SK-N-SH treated with all-trans-retinoic acid at 6 μM for 48 hours (cell line): ENCODE data around the gene STAMBPL1.

Experiments
- ARNTL ChIP-seq: fragments of 450-650 bp; formaldehyde crosslinking; IDR thresholded peaks from 2 replicates; pipeline ENCODE4 v1.5.0; 2020; ENCODE audit warnings: low read depth, mild to moderate bottlenecking, moderate library complexity, borderline replicate concordance
- BACH2 ChIP-seq: fragments of 250-450 bp; sonication (Bioruptor Pico); IDR thresholded peaks from 2 replicates; pipeline ENCODE4 v1.9.0; 2021; ENCODE audit warnings: mild to moderate bottlenecking, borderline replicate concordance
- CSDC2 ChIP-seq: fragments of 250-450 bp; sonication (Bioruptor Pico); IDR thresholded peaks from 2 replicates; pipeline ENCODE4 v1.5.0; 2020; ENCODE audit warnings: mild to moderate bottlenecking, moderate library complexity
- ESRRG ChIP-seq: fragments of 250-450 bp; sonication (Bioruptor Pico); IDR thresholded peaks from 2 replicates; pipeline ENCODE4 v1.6.1; 2021; ENCODE audit warnings: mild to moderate bottlenecking
- ISL1 ChIP-seq: fragments of 250-450 bp; sonication (Bioruptor Pico); IDR thresholded peaks from 2 replicates; pipeline ENCODE4 v2.1.2; 2022; ENCODE audit warnings: mild to moderate bottlenecking, moderate library complexity
- OSR1 ChIP-seq: fragments of 250-450 bp; sonication (Bioruptor Pico); IDR thresholded peaks from 2 replicates; pipeline ENCODE4 v1.8.0; 2022; ENCODE audit warnings: moderate library complexity, mild to moderate bottlenecking, inconsistent platforms
- PPARA ChIP-seq: fragments of 250-450 bp; sonication (Bioruptor Pico); IDR thresholded peaks from 2 replicates; pipeline ENCODE4 v1.5.0; 2020; ENCODE audit warnings: mild to moderate bottlenecking, borderline replicate concordance
- TOX ChIP-seq: fragments of 250-450 bp; sonication (Bioruptor Pico); IDR thresholded peaks from 2 replicates; pipeline ENCODE4 v1.8.0; 2021; ENCODE audit warnings: mild to moderate bottlenecking, moderate library complexity, borderline replicate concordance
- TSHZ2 ChIP-seq: fragments of 250-450 bp; sonication (Bioruptor Pico); IDR thresholded peaks from 2 replicates; pipeline ENCODE4 v1.5.0; 2020; ENCODE audit warnings: mild to moderate bottlenecking, moderate library complexity
- ZFP30 ChIP-seq: fragments of 450-650 bp; formaldehyde crosslinking; IDR thresholded peaks from 2 replicates; pipeline ENCODE4 v1.5.0; 2022; ENCODE audit warnings: mild to moderate bottlenecking, moderate library complexity
- ZNF70 ChIP-seq: fragments of 450-650 bp; formaldehyde crosslinking; IDR thresholded peaks from 2 replicates; pipeline ENCODE4 v1.5.0; 2020; ENCODE audit warnings: mild to moderate bottlenecking, moderate library complexity
- TF ChIP-seq, protein P1 (sequence below): fragments of 250-450 bp; sonication (Bioruptor Pico); IDR thresholded peaks from 2 replicates; pipeline ENCODE4 v1.8.0; 2020; ENCODE audit warnings: mild to moderate bottlenecking, moderate library complexity, borderline replicate concordance
- TF ChIP-seq, protein P2 (sequence below): fragments of 250-450 bp; sonication (Bioruptor Pico); IDR thresholded peaks from 2 replicates; pipeline ENCODE4 v1.5.1; 2021; ENCODE audit warnings: mild to moderate bottlenecking, moderate library complexity

GRCh38 chr10:88934900-88935672 lies 55.0 kb downstream of the STAMBPL1 start:
- no peak for TF ChIP-seq ZFP30 (CRISPR knock-in tag)
- no peak for TF ChIP-seq OSR1
- TF ChIP-seq, protein P1, sequence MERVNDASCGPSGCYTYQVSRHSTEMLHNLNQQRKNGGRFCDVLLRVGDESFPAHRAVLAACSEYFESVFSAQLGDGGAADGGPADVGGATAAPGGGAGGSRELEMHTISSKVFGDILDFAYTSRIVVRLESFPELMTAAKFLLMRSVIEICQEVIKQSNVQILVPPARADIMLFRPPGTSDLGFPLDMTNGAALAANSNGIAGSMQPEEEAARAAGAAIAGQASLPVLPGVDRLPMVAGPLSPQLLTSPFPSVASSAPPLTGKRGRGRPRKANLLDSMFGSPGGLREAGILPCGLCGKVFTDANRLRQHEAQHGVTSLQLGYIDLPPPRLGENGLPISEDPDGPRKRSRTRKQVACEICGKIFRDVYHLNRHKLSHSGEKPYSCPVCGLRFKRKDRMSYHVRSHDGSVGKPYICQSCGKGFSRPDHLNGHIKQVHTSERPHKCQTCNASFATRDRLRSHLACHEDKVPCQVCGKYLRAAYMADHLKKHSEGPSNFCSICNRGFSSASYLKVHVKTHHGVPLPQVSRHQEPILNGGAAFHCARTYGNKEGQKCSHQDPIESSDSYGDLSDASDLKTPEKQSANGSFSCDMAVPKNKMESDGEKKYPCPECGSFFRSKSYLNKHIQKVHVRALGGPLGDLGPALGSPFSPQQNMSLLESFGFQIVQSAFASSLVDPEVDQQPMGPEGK (CRISPR knock-in tag), result no peak
- TF ChIP-seq PPARA, result no peak
- TF ChIP-seq ZNF70 (CRISPR knock-in tag), result no peak
- TF ChIP-seq BACH2 (CRISPR knock-in tag), result no peak
- no peak for TF ChIP-seq TOX (CRISPR knock-in tag)
- no peak for TF ChIP-seq TSHZ2
- TF ChIP-seq CSDC2 (CRISPR knock-in tag), result no peak
- no peak for TF ChIP-seq ISL1
- no peak for TF ChIP-seq ESRRG (CRISPR knock-in tag)
- TF ChIP-seq, protein P2, sequence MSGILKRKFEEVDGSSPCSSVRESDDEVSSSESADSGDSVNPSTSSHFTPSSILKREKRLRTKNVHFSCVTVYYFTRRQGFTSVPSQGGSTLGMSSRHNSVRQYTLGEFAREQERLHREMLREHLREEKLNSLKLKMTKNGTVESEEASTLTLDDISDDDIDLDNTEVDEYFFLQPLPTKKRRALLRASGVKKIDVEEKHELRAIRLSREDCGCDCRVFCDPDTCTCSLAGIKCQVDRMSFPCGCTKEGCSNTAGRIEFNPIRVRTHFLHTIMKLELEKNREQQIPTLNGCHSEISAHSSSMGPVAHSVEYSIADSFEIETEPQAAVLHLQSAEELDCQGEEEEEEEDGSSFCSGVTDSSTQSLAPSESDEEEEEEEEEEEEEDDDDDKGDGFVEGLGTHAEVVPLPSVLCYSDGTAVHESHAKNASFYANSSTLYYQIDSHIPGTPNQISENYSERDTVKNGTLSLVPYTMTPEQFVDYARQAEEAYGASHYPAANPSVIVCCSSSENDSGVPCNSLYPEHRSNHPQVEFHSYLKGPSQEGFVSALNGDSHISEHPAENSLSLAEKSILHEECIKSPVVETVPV (CRISPR knock-in tag), result no peak
- TF ChIP-seq ARNTL (CRISPR knock-in tag), result no peak
